GM12801 (cell line): ENCODE data around the gene FADS3.

Experiments used
- CTCF ChIP-seq: IDR thresholded peaks from one replicate; pipeline ENCODE4 v1.5.1; 2011; ENCODE audit warnings: control low read depth; ENCODE audit not compliant: insufficient read length; ENCODE audit errors: extremely low read depth

FADS3 gene

GRCh38 chr11:61912991-61913698 is 21.8 kb upstream of the FADS3 start:
- no peak for TF ChIP-seq CTCF

GRCh38 chr11:61912530-61912898 is 21.2 kb upstream of the FADS3 start:
- TF ChIP-seq CTCF = no peak

GRCh38 chr11:61911701-61912529 is 20.6 kb upstream of the FADS3 start:
- no peak for TF ChIP-seq CTCF

GRCh38 chr11:61911128-61911700 is 19.9 kb upstream of the FADS3 start:
- no peak for TF ChIP-seq CTCF

GRCh38 chr11:61910187-61911127 is 19.1 kb upstream of the FADS3 start:
- TF ChIP-seq CTCF = no peak

- TF ChIP-seq CTCF = no peak
Observed at GRCh38 chr11:61908730-61909316, 17.5 kb upstream of the FADS3 start.
